GM12878 (cell line): ENCODE results near the gene BAHD1. TPM values are rescaled to one million over a fixed set of nuclear protein-coding genes. Genes with fewer than 3 reads are reported as not detected.

Source experiments
- ATAC-seq: fragments of 200-7000 bp; cut with Tn5 transposase; 3 replicates; pipeline ENCODE4 v1.9.1; 2020; ENCODE audit warnings: mild to moderate bottlenecking, moderate library complexity
- BruUV-seq: library from RNA; stranded (reverse); fragments of 400-500 nt; replicated peaks from 2 replicates; lab custom pipeline; 2021; lab: Mats Ljungman, UMichigan
- CTCF ChIA-PET: fragments of 300-600 bp; sonication (Branson Sonifier 250); formaldehyde crosslinking; extraction: SDS; loops from one replicate; lab custom pipeline; 2021; ENCODE audit warnings: inconsistent platforms; lab: Yijun Ruan, JAX
- POLR2A ChIA-PET: fragments of 350-600 bp; formaldehyde crosslinking; extraction: SDS; loops from one replicate; lab custom pipeline; 2021; ENCODE audit warnings: inconsistent platforms; lab: Charles Lee
- RAD21 ChIA-PET: fragments of 300-600 bp; sonication (Branson Sonifier 250); formaldehyde crosslinking; loops from one replicate; lab custom pipeline; 2023; ENCODE audit warnings: antibody characterized with exemption; ENCODE audit not compliant: unreplicated experiment; lab: Charles Lee
- SMC1A ChIA-PET: fragments of 300-600 bp; sonication (Branson Sonifier 250); formaldehyde crosslinking; loops from one replicate; lab custom pipeline; 2023; ENCODE audit not compliant: unreplicated experiment, uncharacterized antibody; lab: Charles Lee
- DNase-seq: peaks from one replicate; pipeline ENCODE4 v3.0.0-alpha.2; 2011; ENCODE audit warnings: low read depth, low spot score
- FAIRE-seq: peaks from 3 replicates; lab custom pipeline; 2011; peaks lifted over from hg19 to GRCh38; lab: Jason Lieb, UNC
- H2AFZ ChIP-seq: 2 replicates; pipeline ENCODE4 v1.6.0; 2011; ENCODE audit warnings: low read depth, low read length, control low read depth; ENCODE audit not compliant: control insufficient read depth
- H3K27ac ChIP-seq: 2 replicates; pipeline ENCODE4 v1.5.1; 2011; ENCODE audit warnings: control low read depth; ENCODE audit not compliant: control insufficient read depth, insufficient read depth
- H3K27me3 ChIP-seq, 2 experiments: replicated peaks in 1 of 2; 2 replicates each; pipeline versions ENCODE4 v1.6.0 to v1.6.1; 2011; ENCODE audit warnings: low read length in 1 of 2; ENCODE audit not compliant: control insufficient read depth in 2 of 2, insufficient read depth in 2 of 2
- H3K36me3 ChIP-seq, 2 experiments: 2 replicates each; pipeline ENCODE4 v1.5.1; 2011; ENCODE audit warnings: low read length in 1 of 2; ENCODE audit not compliant: control insufficient read depth in 2 of 2, insufficient read depth in 2 of 2
- H3K4me1 ChIP-seq: 2 replicates; pipeline ENCODE4 v1.6.1; 2011; ENCODE audit warnings: mild to moderate bottlenecking, low read length, moderate library complexity, mixed read lengths; ENCODE audit not compliant: control insufficient read depth, insufficient read depth
- H3K4me2 ChIP-seq: 2 replicates; pipeline ENCODE4 v1.6.0; 2011; ENCODE audit warnings: control low read depth; ENCODE audit not compliant: control insufficient read depth, insufficient read depth
- H3K4me3 ChIP-seq: fragments of 200-600 bp; sonication (generic); 2 replicates; pipeline ENCODE4 v1.5.1; 2016
- H3K79me2 ChIP-seq: 2 replicates; pipeline ENCODE4 v1.6.0; 2011; ENCODE audit warnings: low read length; ENCODE audit not compliant: control insufficient read depth, insufficient read depth
- H3K9ac ChIP-seq: 2 replicates; pipeline ENCODE4 v1.8.0; 2011; ENCODE audit warnings: low read length, control low read depth, mixed read lengths; ENCODE audit not compliant: control insufficient read depth, insufficient read depth
- H3K9me3 ChIP-seq: replicated peaks from 3 replicates; pipeline ENCODE4 v1.5.1; 2011; ENCODE audit warnings: mild to moderate bottlenecking, low read length; ENCODE audit not compliant: control insufficient read depth, insufficient read depth
- H4K20me1 ChIP-seq: 2 replicates; pipeline ENCODE4 v1.6.0; 2011; ENCODE audit not compliant: control insufficient read depth, insufficient read depth
- BCL11A ChIP-seq: IDR thresholded peaks from 2 replicates; pipeline ENCODE4 v1.6.1; 2011; ENCODE audit warnings: low read depth, low read length
- CEBPZ ChIP-seq: fragments of 150-350 bp; IDR thresholded peaks from 2 replicates; pipeline ENCODE4 v1.6.1; 2016; ENCODE audit warnings: low read depth, low read length
- HDAC2 ChIP-seq: fragments of 200-600 bp; sonication (generic); IDR thresholded peaks from 2 replicates; pipeline ENCODE4 v1.6.1; 2017
- KDM1A ChIP-seq: fragments of 200-600 bp; sonication (generic); IDR thresholded peaks from 2 replicates; pipeline ENCODE4 v1.6.1; 2016; ENCODE audit warnings: borderline replicate concordance
- SIX5 ChIP-seq: IDR thresholded peaks from 2 replicates; pipeline ENCODE4 v1.6.1; 2011; ENCODE audit warnings: mild to moderate bottlenecking, low read depth, low read length, moderate library complexity; ENCODE audit not compliant: severe bottlenecking
- SREBF2 ChIP-seq: IDR thresholded peaks from 2 replicates; pipeline ENCODE4 v1.6.1; 2012; ENCODE audit warnings: mild to moderate bottlenecking, low read length
- TARDBP ChIP-seq: IDR thresholded peaks from 2 replicates; pipeline ENCODE4 v1.6.1; 2016; ENCODE audit warnings: borderline replicate concordance
- ZBED1 ChIP-seq: IDR thresholded peaks from 2 replicates; pipeline ENCODE4 v1.6.1; 2016; ENCODE audit warnings: borderline replicate concordance
- ZNF622 ChIP-seq: fragments of 450-650 bp; IDR thresholded peaks from 2 replicates; pipeline ENCODE4 v1.6.1; 2017; ENCODE audit warnings: mild to moderate bottlenecking, inconsistent platforms
- WGBS: methylation state at CpG from one replicate; pipeline ENCODE4 v1.1.6; 2016; ENCODE audit warnings: low lambda C conversion rate; ENCODE audit not compliant: insufficient replicate concordance, insufficient coverage; ENCODE audit errors: missing lambda C conversion rate; 5-methylcytosine and 5-hydroxymethylcytosine counted together
- in situ Hi-C: fragments of 300-500 bp; cut with MboI; formaldehyde crosslinking; loops from 9 replicates; pipeline ENCODE4 v1.14.3; 2018; ENCODE audit warnings: mixed read lengths
- intact Hi-C: fragments of 100-400 bp; cut with micrococcal nuclease; formaldehyde crosslinking; loops from one replicate; pipeline ENCODE4 v1.14.2; 2022; ENCODE audit not compliant: unreplicated experiment
- polyA plus RNA-seq, 11 experiments: library from polyadenylated mRNA; depleted of rRNA in 4 of 11; unstranded in 6 of 11; stranded (reverse) in 5 of 11; fragments of >200 nt; fragmentation: Nextera tagmentation in 4 of 11; fragmentation: Illumina TruSeq in 1 of 11; extraction: Ambion mirVana in 4 of 11; extraction: Trizol in 1 of 11; gene quantifications; 1 replicate in 1 of 11; 2 replicates in 10 of 11; pipeline versions ENCODE4 v1.2.1 to v1.2.3, GENCODE V29; 2011 to 2016; ENCODE audit warnings: inconsistent platforms in 2 of 11, missing spikeins in 2 of 11, low read depth in 1 of 11
- total RNA-seq, 4 experiments: library from RNA; depleted of rRNA in 3 of 4; stranded (reverse); fragments of >200 nt in 3 of 4; fragmentation: Illumina TruSeq in 1 of 4; extraction: Trizol in 1 of 4; gene quantifications; 2 replicates each; pipeline versions ENCODE4 v1.2.1 to v1.2.3, GENCODE V29; 2013 to 2021

The BAHD1 gene
- total and polyA plus RNA-seq, 10 of the 15 experiments (the other 5 are each of a cell fraction or from before 2014, with no cell fraction given): 0.21 to 21.8 (median 5.8) TPM

GRCh38 chr15:40499931-40500330, 59.2 kb downstream of the BAHD1 start:
- no peaks in the 10 kb centered on the region for H3K4me1 ChIP-seq
- ChIA-PET CTCF (interaction anchor here (0.6 to 1.4 kb wide), 2 partner anchors 160 to 1711 kb away, joined by 3 to 4 read pairs; no protein-coding TSS in a partner anchor), RAD21 (no interaction called here), SMC1A (no interaction called here), POLR2A (no interaction called here)
- no peak overlapping the region for H3K4me3 ChIP-seq
- DNase-seq (no peak), FAIRE-seq (no peak), ATAC-seq (no peak)
- H3K27ac ChIP-seq: no peak overlapping the region
- no peak for TF ChIP-seq SIX5
- TF ChIP-seq SREBF2: no peak
- TF ChIP-seq BCL11A: no peak
- no peak for TF ChIP-seq ZBED1
- TF ChIP-seq HDAC2: no peak
- H3K27me3 ChIP-seq: no peaks in the 10 kb centered on the region; a peak in 1 of 4 replicates
- BruUV-seq: no TSS peak
- no peaks in the 10 kb centered on the region for H4K20me1 ChIP-seq
- H3K4me2 ChIP-seq: no peak overlapping the region
- no peaks in the 10 kb centered on the region for H3K9me3 ChIP-seq
- 71% methylated on average over 4 of the region's 4 CpGs for WGBS
- H2AFZ ChIP-seq: no peak overlapping the region
- intact Hi-C loops (loop anchor here (10.0 kb wide), 1 partner anchor 155 kb away; the partner anchor contains the start of gene CCDC9B), in situ Hi-C loops (no loop called here)
- no peaks in the 10 kb centered on the region for H3K36me3 ChIP-seq
- no peak overlapping the region for H3K9ac ChIP-seq
- no peaks in the 10 kb centered on the region for H3K79me2 ChIP-seq

GRCh38 chr15:40500568-40501330, 60.0 kb downstream of the BAHD1 start:
- FAIRE-seq: no peak

More at GRCh38 chr15:40500568-40501330, 60.0 kb downstream of the BAHD1 start:
- RAD21 ChIA-PET: no interaction called here
- H2AFZ ChIP-seq: no peak overlapping the region
- no peak for DNase-seq
- SMC1A ChIA-PET: no interaction called here
- H3K27me3 ChIP-seq: no peaks in the 10 kb centered on the region; a peak in 1 of 4 replicates
- intact Hi-C loops: loop anchor here (10.0 kb wide), 1 partner anchor 156 kb away; the partner anchor contains the start of gene CCDC9B
- H4K20me1 ChIP-seq: no peaks in the 10 kb centered on the region
- no peaks in the 10 kb centered on the region for H3K36me3 ChIP-seq
- in situ Hi-C loops: no loop called here
- TF ChIP-seq KDM1A: no peak
- no peak for TF ChIP-seq ZNF622
- TF ChIP-seq CEBPZ: no peak
- TF ChIP-seq TARDBP: no peak
- TF ChIP-seq, all 136 proteins: peak for 0
- no peak overlapping the region for H3K27ac ChIP-seq
- ChIA-PET CTCF (interaction anchor here (1.4 kb wide), 1 partner anchor 161 kb away, joined by 3 read pairs; no protein-coding TSS in a partner anchor), POLR2A (interaction anchor here (0.7 kb wide), 2 partner anchors 12 to 46 kb away, joined by 3 read pairs; no protein-coding TSS in a partner anchor)
- H3K4me1 ChIP-seq: no peaks in the 10 kb centered on the region
- H3K9me3 ChIP-seq: no peaks in the 10 kb centered on the region
- no TSS peak for BruUV-seq
- H3K4me3 ChIP-seq: no peak overlapping the region
- H3K79me2 ChIP-seq: no peaks in the 10 kb centered on the region
- H3K9ac ChIP-seq: no peak overlapping the region
- no peak for ATAC-seq
- no peak overlapping the region for H3K4me2 ChIP-seq
- WGBS: 38% methylated on average over 4 of the region's 4 CpGs
